Measurements from ENCODE around the gene PMVK.
"Not testable (repeated sequence)": the region's sequence is repeated elsewhere in the genome, so short reads cannot be mapped to it uniquely, and the experiment has no call there.

PMVK gene

GRCh38 chr1:154936555-154937084 lies at the start of gene PMVK:
Gene PMVK, minus strand, starts transcription at chr1:154936719. Its CDS starts 34 bp downstream, at chr1:154936685.
- DNase-seq: peak; percentile 94 to 95

DNA sequence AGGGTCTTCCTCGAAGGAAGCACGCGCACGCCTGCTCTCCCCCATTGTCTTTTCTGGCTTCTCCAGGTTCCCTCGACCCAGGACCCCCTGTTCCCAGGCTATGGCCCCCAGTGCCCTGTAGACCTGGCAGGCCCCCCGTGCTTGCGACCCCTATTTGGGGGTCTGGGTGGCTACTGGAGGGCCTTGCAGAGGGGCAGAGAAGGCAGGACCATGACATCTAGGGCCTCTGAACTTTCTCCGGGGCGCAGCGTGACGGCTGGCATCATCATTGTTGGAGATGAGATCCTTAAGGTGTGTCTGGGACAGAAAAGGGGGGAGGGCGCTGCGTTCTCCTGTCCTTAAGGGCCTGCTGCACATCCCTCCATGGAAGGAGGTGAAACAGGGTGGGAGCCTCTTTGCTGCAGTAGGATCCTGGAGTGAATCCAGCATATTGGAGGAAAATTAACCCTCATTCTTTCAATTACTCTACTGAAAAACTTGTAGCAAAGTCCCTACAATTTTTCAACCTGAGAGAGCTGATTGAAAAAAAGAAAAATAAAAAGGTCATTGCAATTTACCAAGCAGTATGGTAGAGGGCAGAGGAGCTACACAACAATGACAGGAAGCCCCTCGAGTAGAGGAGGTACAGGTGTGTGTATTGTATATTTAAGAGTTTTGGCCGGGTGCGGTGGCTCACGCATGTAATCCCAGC lies 47.4 kb upstream of the PMVK start:
- no peak for DNase-seq

GRCh38 chr1:154982897-154983648 lies 46.6 kb upstream of the PMVK start, which contains the start of gene FLAD1:
Gene FLAD1, plus strand, starts transcription at chr1:154983344. Its CDS starts 351 bp downstream, at chr1:154983695.
- peak; percentile 92 to 93 for DNase-seq

GRCh38 chr1:154982341-154982740 lies 45.8 kb upstream of the PMVK start:
- no peak for DNase-seq

DNA sequence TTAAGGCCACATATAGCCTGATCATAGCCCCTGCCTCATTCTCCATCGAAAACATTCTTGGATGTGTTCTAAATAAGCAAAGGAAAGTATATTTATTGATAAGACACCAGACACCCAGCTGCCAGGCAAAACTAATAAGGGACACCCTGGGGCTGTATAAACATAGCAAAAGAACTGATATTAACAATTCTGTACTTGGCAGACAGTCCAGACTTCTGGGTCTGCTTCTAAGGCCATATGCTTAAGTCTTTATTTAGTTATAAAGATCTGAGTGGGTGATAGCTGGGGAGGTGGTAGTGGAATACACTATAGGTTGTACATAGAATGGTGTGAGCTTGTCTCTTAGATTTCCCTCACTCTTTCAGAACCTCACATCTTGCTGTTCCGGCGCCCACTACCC lies 41.8 kb upstream of the PMVK start:
- no peak for DNase-seq

DNA sequence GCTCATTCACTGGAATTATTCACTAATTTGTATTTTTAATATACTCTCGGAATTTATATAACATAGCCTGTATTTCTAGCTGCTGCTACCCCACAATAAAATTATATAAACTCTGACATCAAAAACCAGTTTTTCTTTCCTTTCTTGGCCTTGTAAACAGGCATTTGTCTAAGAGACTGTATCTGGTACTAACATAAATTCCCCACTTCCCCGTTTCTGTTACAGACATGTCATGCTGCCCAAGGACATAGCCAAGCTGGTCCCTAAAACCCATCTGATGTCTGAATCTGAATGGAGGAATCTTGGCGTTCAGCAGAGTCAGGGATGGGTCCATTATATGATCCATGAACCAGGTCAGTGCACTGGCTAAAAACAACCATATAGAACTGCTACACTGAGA lies 41.2 kb upstream of the PMVK start:
- not testable (repeated sequence) for DNase-seq

DNA sequence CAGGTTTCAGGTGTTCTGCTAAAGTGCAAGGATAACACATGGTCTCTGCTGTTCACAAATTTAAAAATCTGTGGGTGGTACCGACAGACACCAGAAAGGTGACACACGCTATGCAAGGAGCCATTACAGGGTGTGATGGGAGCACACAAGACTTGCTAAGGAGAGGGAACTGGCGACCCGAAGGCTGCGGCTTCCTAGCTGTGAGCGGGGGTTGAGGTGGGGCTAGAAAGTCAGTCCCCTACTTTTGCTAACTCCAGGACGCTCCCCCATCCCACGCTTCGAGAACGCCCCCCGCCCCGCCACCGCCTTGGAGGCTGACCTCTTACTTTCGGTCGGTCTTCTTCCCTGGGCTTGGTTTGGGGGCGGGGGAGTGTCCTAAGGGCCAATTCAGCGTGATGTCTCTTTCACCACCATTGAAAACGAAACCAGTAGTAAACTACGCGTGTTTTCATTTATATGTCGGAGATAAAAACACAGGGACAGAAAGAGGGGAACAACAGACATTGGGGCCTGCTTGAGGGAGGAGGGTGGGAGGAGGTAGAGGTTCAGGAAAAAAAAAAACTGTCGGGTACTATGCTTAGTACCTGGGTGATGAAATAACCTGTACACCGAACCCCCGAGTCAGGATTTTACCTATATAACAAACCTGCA lies 39.0 kb upstream of the PMVK start:
- DNase-seq: peak; percentile 42 to 47

DNA sequence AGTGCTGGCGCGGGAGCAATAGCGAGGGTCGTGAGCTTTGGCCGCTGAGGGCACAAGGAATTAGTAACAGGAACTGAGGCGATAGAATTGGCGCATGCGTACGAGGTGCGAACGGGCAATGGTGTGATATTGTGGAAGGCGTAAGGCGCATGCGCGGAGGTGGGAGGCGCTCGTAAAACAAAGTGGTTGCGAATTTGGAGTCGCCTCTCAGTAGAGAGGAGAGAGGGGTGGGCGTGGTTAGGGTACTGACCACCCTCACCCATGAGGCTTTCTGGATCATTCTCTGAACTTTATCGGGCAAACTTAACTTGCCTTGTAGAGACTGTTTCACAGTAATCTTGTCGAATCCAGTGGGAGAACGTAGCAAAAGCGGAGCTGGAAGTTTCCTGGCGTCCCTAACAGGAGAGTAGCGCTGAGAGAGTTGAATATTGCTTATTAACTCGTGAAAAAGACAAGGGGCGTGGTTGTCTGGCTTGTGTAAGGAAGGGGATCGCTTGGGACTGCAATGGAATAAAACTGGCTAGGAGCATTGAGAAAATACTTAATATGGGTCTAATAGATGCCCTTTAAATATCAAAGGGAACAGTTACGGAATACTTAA lies 38.4 kb upstream of the PMVK start:
- peak; percentile 89 to 93 for DNase-seq

DNA sequence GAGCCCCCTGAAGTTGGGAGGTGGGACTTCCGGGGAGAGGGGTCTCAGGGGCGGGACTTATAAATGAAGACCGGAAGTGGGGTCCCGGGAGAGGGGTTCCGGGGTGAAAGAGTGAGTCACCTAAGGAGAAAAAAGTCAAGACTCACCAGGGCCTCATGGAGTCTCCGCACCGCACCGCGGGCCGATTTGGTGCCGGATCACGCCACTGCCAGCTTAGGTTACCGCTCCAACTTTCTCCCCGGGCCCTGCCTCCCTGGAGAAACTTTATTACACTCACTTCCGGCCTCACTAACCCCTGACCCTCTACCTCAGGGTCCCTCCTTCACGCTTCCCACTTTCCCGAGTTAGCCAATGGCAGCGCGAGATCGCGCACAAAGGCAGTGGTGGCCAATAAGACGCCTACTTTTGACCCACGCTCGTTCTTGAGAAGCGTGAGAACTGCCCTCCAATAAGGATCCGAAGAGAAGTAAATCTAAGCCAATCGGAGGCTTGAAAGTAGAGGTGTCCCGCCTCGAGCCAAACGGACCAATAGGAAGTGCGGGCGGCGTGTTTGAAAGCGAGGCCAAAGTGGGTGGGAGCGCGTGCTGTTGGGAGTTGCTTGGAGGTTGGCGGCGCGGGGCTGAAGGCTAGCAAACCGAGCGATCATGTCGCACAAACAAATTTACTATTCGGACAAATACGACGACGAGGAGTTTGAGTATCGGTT lies 37.7 kb upstream of the PMVK start, which contains the start of gene CKS1B:
CKS1B (plus strand) TSS at position 580 of the 706 bp plus-strand sequence; CDS start at position 645, 65 bp downstream.
- peak; percentile 95 to 96 for DNase-seq

DNA sequence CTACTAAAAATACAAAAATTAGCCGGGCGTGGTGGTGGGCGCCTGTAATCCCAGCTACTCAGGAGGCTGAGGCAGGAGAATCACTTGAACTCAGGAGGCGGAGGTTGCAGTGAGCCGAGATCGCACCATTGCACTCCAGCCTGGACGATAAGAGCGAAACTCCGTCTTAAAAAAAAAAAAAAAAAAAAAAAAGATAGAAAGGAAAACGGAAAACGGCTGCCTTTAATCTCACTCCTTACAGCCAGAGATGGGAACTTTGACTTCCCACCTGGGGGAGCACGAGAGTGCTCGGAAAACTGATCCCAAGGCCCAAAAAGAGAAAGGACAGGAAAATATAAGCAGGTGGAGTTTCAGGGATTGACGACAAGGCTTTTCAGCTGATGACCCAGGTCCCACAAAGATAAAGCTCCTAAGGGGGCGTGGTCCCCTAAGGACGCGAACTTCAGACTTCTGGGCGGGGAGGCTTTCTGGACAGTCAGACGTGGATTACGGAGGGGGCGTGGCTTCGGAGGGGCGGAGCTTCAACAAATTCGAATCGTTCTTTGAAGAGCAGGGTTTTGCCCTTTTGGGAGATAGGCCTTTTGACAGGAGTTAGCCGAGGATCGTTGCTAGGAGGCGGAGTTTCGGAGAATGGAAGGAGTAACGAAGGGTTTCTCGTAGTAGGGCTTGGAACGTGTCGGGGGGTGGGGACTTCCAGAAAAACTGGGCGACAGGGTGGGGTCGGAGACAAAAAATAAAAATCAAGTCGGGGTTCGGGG lies 37.0 kb upstream of the PMVK start:
- peak; percentile 90 to 94 for DNase-seq

GRCh38 chr1:154972517-154973343 lies 36.2 kb upstream of the PMVK start:
- no peak for DNase-seq

- no peak for DNase-seq
These were observed 35.6 kb upstream of the PMVK start for GRCh38 chr1:154972213-154972516.

DNA sequence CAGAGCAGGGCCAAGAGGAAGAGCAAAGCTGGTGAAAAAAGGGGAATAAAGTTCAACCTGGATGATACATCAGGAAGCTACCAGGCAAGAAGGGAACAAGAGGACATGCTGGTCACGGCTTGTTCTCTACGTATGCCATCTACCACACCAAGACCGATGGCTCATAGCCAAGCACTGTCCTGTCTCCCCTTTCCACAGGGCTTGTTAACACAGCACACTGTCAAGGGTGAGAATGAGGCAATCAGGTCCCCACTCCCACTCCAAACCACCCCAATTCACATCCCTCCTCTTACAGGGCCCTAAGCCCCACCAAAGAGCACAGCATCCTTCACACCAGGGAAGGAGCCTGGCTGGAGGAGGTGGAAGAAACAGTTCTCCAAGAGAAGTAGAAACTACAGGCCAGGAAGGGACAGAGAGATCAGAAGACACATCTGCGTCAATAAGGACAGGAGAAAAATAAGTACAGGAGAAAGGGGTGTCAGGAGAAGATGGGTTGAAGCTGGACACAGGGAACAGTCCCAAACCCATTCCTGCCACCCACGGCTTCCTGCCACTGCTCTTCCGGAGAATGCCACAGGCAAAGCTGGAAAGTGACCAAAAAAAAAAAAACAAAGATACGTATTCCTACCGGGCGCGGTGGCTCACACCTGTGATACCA lies 35.0 kb upstream of the PMVK start:
- no peak for DNase-seq

DNA sequence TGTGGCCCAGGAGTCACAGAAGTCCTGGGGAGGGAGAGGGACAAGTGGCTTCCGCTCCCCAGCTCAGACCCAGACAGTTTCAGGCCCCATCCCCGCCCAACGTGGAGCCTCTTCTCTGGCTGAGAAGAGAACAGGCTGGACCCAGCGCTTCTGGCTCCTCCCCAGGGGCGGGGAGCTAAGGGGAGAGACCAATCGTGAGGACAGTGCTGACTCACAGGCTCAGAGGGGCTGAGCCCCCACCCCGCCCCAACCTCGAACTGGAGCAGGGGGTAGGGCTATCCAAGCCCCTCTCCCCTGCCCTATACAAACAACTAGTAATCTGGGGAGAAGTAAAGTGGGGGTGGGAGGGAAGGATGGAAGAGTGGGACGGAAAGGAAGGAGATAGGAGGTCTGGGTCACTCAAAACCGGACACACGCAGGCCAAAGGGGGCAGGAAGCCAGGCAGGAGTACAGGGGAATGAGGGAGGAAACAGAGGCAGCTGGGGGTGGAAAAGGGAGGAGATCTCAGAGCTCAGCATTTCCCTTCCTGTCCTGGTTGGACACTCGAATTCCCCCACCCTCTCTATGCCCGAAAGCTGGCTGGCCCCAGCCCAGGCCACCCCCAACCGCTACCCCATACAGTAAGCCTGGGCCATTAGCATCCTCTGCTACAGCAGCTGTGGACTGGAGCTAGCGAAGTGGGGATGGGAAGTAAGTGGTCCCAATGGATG lies 34.3 kb upstream of the PMVK start, which contains the start of gene SHC1:
SHC1 (minus strand) TSS at position 117 of the 710 bp plus-strand sequence. CDS start 221 bp downstream, outside the sequence.
- peak; percentile 24 to 33 for DNase-seq

DNA sequence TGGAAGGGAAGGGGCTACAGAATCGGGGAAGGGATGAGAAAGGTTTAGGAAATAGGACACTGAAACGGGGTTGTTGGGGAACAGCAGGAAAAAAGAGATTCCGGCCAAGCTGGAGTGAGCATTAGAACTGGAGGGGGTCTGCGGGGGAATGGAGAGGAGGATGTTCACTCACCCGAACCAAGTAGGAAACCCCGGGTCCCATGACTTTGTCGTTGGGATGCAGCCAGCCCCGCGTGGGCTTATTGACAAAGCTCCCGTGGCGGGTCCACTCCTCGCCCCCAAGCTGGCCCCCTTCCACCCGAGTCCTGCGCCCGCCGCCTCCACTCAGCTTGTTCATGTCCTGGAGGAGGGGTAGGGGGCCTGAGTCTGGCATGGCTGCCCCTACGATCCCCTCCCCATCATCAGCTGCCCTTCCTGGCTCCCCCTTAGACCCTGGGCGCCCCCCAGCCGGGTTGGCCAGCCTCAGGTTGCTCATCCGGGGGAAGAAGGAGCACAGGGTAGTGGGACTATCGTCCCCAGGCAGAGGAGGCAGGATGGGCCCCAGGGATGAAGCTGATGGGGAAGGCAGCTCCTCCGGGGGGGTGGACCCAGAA lies 33.4 kb upstream of the PMVK start:
- no peak for DNase-seq

GRCh38 chr1:154969246-154969645 lies 32.7 kb upstream of the PMVK start:
- DNase-seq: no peak

- no peak for DNase-seq
These were observed 32.2 kb upstream of the PMVK start for GRCh38 chr1:154968731-154969130.

DNA sequence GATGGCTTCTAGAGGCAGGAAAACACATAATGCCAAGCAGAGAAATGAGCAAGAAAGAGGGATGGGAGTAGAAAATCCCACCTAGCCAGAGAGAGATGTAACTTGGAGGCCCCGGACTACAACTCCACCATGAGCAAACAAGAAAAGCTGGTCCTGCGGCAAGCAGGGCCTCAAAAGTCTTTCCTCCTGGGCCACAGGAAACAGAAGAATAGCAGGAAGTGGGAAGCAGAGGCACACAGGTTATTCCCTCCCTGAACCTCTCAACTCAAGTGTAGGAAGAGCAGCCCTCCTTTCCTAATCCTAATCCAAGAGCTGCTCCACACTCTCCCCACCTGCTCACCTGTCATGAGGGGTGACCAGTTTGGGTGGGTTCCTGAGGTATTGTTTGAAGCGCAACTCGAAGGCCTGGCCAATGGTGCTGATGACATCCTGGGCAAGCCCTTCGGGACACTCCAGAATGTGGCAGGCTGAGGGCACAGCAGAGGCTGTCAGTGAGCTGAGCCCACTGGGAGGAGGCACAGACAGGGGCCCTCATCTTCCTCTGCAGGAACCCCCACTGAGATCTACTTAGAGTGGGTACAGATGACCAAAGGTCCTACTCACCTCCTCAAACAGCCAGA lies 30.9 kb upstream of the PMVK start:
- DNase-seq: no peak

Data from activated CD4-positive, alpha-beta T cell treated with anti-CD3 and anti-CD28 coated beads, Interleukin-2, amount 50 U/mL, for 4 hours (primary cell).